IPS DF 4.7 (cell line): Measurements from ENCODE around the gene ARHGEF17.
"Not testable (repeated sequence)": the region's sequence is repeated elsewhere in the genome, so short reads cannot be mapped to it uniquely, and the experiment has no call there.

Experiments used
- DNase-seq: peaks from one replicate; pipeline ENCODE4 v3.0.0-alpha.2; 2013; ENCODE audit warnings: low spot score; ENCODE audit errors: extremely low read depth

Gene ARHGEF17

DNA sequence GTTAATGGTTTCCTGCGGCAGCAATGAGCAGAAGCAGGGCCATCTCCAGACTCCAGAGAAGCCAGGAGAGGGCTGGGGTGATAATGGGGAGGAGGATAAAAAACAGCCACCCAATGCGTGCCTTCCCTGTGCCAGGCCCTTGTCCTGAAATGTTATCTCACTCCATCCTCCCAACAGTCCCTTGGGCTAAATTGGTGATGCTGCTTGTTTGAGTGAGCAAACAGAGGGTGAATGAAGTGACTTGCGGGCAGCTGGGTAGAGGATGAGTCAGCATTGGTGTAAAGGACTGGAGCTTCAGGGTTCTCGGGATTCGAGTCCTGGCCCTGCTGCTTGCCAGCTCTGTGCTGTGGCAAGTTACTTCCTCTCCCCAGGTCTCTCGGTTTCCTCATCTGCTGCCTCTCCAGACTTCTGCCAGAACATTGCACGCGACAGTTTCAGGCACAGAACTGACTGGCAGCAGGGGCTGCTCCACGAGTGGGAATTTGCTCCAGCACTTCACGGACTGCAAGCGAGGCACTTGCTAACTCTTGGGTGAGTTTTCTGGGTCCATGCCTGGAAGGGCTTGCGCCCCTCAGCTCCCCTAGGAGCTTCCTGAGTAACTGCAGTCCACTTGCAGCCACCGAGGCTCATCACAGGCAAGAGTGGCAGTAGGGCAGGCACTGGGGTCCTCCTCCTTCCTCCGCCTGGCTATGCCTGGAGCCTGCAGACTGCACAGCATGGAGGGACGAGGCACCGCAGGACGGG is 36.0 kb upstream of the ARHGEF17 start, which contains the start of gene P2RY6:
TSS of gene P2RY6 (plus strand) at position 403 of the 744 bp plus-strand sequence. CDS start 24,181 bp downstream, outside the sequence.
- no peak for DNase-seq

- no peak for DNase-seq
Observed at GRCh38 chr11:73272680-73273038, 35.4 kb upstream of the ARHGEF17 start.

DNA sequence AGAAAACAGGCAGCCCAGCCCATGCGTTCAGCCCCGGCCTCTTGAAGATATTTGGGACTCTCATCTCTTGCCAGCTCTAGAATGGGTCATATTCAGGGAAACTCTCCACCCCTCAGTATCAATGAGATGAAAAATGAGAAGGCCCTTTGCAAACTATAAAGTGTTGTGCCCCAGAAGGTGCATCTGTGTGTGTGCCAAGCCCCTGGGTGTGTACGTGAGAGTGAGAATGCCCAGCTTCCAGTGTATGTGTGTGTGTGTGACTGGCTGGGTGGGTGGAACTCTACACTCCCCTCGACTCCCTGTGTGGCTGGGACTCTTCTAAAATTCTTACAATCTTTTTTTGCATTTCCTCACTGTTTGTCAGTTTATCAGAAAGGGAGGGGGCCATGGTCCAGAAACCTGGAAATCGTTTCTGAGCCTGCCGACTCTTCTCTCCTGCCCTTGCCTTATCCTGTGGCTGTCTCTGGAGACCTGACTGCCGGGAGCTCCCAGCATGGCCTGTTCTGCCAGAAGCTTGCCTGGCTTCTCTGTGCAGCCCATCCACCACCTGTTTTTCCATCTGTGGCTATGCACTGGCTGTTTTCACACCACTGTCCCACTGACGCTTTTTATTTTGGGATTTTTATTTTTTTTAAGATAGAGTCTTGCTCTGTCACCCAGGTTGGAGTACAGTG is 34.7 kb upstream of the ARHGEF17 start:
- no peak for DNase-seq

DNA sequence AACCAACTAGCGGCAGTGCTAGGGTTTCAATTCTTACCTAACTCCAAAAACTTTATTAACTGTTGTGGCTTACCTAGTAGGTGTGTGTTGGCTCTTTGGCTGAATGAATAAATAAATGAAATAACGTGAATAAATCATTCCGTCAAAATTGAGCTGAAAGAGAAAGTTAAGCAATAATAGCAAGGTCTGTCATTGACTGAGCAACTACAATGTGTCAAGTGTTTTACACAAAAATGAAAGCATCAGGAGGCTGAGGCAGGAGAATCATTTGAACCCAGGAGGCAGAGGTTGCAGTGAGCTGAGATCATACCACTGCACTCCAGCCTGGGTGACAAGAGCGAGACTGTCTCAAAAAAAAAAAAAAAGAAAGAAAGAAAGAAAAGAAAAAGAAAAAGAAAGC is 33.9 kb upstream of the ARHGEF17 start:
- DNase-seq: not testable (repeated sequence)

DNA sequence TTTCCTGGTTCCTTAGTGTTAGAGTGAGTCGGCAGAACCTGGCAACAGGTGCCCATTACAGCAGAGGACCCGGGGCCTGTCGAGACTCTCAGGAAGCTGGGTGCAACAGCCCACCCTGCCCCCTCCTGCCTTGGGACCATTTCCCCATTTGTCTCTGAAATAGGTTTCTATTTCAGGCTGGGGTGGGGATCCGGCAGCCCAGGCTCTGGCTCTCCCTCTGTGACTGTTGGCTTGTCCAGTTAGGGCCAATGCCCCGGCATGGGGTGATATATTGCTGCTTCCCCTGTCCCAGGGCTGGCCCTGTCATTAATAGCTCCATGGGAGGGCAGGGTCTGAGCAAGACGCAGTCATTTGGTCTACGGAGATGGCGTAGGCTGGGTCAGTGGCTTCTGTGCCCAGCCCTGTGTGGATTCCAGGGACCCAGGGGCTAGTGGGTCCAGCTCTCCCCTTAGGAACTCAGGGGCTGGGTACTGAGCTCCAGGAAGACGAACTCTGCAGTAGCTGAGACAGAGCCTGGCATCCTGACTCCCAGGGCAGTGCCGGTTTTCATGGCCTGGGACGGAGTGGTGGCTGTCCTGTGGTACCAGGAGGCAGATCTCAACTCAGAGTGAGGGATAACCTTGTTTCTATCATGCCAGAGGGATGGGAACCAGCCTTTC is 33.2 kb upstream of the ARHGEF17 start:
- DNase-seq: no peak

- DNase-seq: no peak
Observed at GRCh38 chr11:73275381-73275750, 32.7 kb upstream of the ARHGEF17 start.

DNA sequence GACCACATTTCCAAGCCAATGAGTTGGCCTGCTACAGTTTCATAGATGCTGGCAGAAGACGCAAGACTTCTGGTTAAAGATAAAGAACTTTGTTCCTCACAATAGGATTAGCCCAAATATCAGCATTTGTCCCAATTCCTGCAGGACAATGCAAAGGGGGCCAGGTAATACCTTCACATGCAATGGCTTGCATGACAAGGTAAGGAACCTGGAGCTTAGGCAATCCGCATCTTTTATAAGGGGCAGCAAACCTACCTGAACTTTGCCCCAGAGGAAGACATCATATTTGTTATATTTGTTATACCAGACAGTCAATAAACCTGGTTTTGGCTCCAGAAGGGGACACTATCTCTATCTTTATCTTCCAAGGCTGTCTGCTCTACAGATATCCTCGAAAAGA is 30.6 kb upstream of the ARHGEF17 start:
- no peak for DNase-seq

DNA sequence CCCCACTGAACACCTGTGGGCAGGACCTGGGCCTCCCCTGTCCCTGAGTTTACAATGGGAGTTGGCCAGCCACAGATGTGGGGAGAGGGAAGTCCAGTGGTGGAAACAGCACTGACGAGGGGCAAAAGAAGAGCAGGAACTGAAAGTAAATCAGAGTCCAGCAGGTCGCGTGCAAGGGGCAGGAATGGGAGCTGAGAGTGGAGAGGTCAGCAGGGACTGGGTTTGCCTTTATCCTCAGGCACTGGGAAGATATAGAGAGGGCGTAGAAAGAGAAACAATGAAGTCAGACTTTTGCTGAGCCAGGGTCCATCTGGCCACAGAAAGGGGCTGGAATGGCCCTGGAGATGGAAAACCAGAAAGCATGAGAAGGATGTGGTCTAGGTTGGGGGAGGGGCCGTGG is 27.4 kb upstream of the ARHGEF17 start:
- DNase-seq: no peak

DNA sequence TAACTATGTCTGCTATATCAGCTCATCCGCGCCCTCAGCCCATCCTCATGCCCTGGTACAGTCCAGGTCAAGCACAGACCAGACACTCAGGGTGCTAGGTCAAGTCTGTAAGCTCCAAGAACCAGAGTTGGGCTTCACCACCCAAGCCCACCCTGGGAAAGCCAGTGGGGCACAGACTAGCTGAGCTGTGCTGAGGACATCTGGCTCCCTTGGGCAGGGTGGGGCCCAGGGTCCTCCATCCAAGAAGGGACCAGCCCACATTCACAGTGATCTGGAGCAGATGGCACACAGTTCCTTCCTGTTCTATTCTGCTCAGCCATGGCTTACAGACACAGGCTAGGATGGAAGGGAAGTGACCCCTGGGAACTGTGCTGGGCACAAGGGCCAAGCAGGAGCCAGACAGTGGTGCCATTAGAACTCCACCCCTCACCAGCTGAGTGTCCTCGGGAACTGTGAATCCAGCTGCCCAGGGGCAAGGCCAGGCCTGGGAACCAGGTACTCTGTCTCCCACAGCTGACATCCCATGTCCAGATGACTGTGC is 26.8 kb upstream of the ARHGEF17 start:
- DNase-seq: no peak

GRCh38 chr11:73281796-73282660 is 26.0 kb upstream of the ARHGEF17 start:
- no peak for DNase-seq

- no peak for DNase-seq
Observed at GRCh38 chr11:73283276-73284000, 24.6 kb upstream of the ARHGEF17 start.

DNA sequence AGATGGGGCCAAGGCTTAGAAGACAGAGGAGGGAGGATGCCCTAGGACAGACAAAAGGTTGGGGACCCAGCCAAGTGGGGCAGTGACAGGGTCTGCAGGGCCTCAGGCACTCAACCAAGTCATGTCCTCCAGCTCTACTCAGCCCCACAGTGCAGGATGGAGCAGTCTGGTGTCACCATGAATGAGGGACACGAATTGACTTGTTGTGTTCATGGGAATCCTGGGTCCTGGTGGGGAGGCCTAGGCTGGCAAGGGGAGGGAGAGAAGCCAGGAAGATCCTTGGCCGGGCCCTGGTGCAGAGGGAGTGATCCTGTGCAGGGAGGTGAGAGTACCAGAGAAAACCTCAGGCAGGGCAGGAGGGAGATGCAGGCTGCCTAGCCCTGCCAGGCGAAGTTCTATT is 24.0 kb upstream of the ARHGEF17 start:
- no peak for DNase-seq

GRCh38 chr11:73285721-73286120 is 22.4 kb upstream of the ARHGEF17 start:
- no peak for DNase-seq

GRCh38 chr11:73286240-73286810 is 21.8 kb upstream of the ARHGEF17 start:
- DNase-seq: no peak

DNA sequence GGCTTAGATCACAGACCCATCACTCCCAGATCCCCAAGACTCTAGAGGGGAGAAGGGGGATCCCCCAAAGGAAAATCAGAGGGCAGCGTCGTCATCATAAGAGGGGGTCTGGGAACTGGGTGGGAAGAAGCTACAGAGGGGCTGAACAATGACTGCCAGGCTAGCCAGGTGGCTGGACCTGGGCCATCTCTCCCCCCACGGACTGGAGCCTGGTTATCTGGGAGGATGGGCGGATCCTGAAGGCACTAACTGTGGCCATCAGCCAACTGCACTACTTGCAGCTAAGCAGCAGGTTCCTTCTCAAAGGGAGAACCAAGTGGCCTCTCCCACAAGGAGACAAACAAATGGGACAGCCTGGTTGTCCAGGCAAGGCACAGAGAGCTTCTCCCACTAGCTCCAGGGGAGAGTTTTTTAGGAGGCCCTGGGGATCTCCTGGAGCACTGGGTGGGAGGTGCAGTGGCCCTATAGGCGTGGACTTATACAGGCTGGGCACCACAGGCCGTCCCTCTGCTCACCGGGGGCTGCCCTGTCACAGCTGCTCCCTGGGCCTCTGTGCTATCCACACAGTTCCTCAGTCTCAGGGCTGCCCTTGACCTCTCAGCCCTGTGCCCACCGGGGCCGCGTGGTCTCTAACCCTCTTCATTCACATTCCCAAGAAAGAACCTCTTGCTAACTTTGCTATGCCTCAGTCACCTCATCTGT is 20.5 kb upstream of the ARHGEF17 start:
- no peak for DNase-seq

DNA sequence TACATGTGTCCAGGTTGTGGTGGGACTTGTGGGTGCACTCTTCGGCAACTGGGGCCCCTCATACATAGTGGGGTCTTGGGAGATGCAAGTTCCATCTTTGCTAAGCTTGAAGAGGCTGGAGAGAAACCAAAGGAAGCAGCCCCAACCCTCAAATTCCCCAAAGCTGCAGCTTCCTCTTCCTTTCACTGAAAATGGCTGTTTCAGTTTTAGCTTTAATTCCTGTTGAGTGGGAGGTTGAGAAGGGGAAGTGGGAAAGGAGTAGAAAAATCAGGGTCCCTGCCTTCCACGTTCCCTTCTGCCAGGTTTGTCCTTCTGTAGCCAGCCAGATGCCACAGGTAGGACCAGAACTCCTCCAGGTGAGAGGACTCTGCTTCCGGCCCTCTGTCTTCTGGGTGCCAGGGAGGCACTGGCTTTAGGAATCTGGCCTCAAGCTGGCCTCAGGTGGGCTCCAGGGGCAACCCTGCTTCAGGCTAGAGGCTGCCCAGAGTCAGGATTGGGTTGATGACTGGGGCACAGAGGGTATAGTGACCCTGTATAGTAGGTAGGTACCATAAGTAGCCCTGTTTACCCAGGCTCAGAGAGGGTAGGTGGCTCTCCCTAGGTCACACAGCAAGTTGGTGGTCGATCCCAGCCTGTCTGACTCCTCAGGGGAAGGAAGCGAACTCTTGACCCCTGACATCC is 19.7 kb upstream of the ARHGEF17 start:
- DNase-seq: no peak

- DNase-seq: no peak
Observed at GRCh38 chr11:73288873-73289707, 19.0 kb upstream of the ARHGEF17 start.

- no peak for DNase-seq
Observed at GRCh38 chr11:73290536-73290935, 17.5 kb upstream of the ARHGEF17 start.
